ENCODE results near the gene CDK15.

GRCh38 chr2:201939453-201939941, 133.2 kb downstream of the CDK15 start:
- TF ChIP-seq CTCF (IDR thresholded peaks at IDR 0.05) (no peak), POLR2A (IDR thresholded peaks at IDR 0.05) (no peak), POLR2AphosphoS5 (IDR thresholded peaks at IDR 0.05) (no peak)

Data from gastroesophageal sphincter (tissue), 3 donors.